ENCODE data around the gene BRICD5.

The BRICD5 gene

DNA sequence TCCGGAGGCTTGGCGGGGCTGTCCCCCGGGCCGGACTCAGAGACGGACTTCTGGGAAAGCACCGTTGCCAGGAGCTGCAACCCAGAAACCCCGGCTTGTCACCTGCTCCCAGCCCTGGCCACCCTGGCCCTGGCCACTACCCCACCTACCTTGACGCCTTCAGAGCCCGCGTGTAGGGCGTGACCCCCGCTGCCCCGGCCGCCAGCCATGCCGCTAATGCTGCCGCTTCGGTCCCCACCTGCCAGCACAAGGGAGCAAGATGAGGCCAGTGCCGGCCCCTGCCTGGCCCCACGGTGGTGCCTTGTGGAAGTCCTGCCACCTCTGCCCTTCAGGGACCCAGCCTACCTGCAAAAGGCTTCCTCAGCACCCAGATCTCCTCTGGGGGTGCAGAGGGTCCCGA, 25.7 kb downstream of the BRICD5 start:
- ChIA-PET POLR2A (interaction anchor here (1.2 kb wide), 1 partner anchor 30 kb away, joined by 3 read pairs; the partner anchor contains the start of gene TRAF7), CTCF (interaction anchor here (1.4 kb wide), 1 partner anchor 10 kb away, joined by 3 read pairs; no protein-coding TSS in a partner anchor)
- no peak for TF ChIP-seq CTCF (IDR thresholded peaks at IDR 0.05; ENCODE audit: insufficient read depth, low read length, missing control alignments)
- no peak overlapping the region for H3K4me3 ChIP-seq (ENCODE audit: low read depth, low read length)
- no peak for DNase-seq (ENCODE audit: low read depth, low spot score)

DNA sequence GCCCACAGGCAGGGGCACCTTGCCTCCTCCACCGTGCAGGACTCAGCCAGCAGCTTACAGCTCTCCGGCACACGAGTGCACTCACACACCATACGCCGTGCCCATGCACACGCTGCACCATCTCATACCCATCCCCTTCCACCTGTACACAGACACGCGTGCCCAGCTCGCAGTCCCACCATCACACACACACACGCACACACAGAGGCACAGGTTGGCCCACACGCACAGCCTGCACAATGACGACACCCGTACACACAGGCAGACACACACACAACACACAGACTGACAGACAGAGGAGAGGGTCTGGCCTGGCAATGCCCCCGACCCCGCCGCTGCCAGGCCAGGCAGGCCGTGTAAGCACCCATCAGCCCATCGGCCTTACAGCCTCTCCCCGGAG, 26.3 kb downstream of the BRICD5 start:
- no peak for DNase-seq (ENCODE audit: low read depth, low spot score)
- CTCF ChIA-PET = interaction anchor here (1.4 kb wide), 1 partner anchor 10 kb away, joined by 3 read pairs; no protein-coding TSS in a partner anchor
- H3K4me3 ChIP-seq (ENCODE audit: low read depth, low read length) = no peak overlapping the region
- no peak for TF ChIP-seq CTCF (IDR thresholded peaks at IDR 0.05; ENCODE audit: insufficient read depth, low read length, missing control alignments)
- POLR2A ChIA-PET = no interaction called here

GRCh38 chr16:2183671-2184070, 27.0 kb downstream of the BRICD5 start:
- CTCF ChIA-PET = no interaction called here
- TF ChIP-seq CTCF (IDR thresholded peaks at IDR 0.05; ENCODE audit: insufficient read depth, low read length, missing control alignments) = no peak
- POLR2A ChIA-PET = interaction anchor here (0.9 kb wide), 1 partner anchor 29 kb away, joined by 3 read pairs; no protein-coding TSS in a partner anchor
- no peak for DNase-seq (ENCODE audit: low read depth, low spot score)
- no peak overlapping the region for H3K4me3 ChIP-seq (ENCODE audit: low read depth, low read length)

DNA sequence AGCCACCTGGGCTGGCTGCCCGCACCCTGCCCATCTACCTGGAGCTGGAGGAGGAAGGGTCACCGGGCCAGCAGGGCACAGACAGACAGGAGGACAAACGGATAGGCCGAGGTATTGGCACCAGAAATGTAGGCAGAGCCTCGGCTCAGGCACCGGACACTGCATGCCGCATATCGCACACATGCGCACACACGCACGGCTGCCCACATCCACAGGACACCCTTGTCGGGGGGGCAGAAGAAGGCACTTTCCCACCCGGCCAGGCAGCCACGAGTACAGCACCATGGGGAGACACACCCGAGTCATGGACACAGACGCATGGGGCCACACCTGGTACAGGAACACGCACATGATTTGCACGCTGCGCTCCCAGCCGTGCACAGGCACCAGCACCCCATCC, 28.7 kb downstream of the BRICD5 start:
- POLR2A ChIA-PET = no interaction called here

GRCh38 chr16:2180962-2181923, 29.4 kb downstream of the BRICD5 start:
- ChIA-PET CTCF (no interaction called here), POLR2A (interaction anchor here (1.2 kb wide), 1 partner anchor 26 kb away, joined by 6 read pairs; the partner anchor contains the start of gene TRAF7)
- no peak overlapping the region for H3K4me3 ChIP-seq (ENCODE audit: low read depth, low read length)
- no peak for TF ChIP-seq CTCF (IDR thresholded peaks at IDR 0.05; ENCODE audit: insufficient read depth, low read length, missing control alignments)
- DNase-seq (ENCODE audit: low read depth, low spot score) = no peak

More for the DNA sequence above, 28.7 kb downstream of the BRICD5 start:
- DNase-seq (ENCODE audit: low read depth, low spot score) = no peak
- TF ChIP-seq CTCF (IDR thresholded peaks at IDR 0.05; ENCODE audit: insufficient read depth, low read length, missing control alignments) = no peak
- CTCF ChIA-PET = no interaction called here
- H3K4me3 ChIP-seq (ENCODE audit: low read depth, low read length) = no peak overlapping the region

DNA sequence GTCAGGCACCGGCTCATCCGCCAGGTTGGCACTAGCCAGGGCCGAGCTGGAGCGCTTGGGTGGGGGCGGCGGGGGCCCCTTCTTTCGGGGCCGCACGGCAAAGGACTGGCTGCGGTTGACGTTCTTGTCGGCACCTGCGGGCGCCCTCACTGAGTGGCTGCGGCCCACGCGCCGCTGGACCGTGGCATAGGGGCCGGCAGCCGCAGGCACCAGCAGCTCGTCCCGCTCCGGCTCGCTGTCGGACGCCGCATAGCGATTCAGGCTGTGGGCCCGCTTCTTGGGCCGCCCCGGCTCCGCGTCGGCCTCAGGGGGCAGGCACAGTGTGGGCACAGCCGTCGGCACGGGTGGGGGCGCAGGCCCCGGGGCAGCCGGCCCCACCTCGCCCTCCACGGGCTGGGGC, 30.2 kb downstream of the BRICD5 start:
- ChIA-PET CTCF (no interaction called here), POLR2A (interaction anchor here (1.2 kb wide), 1 partner anchor 25 kb away, joined by 6 read pairs; the partner anchor contains the start of gene TRAF7)
- H3K4me3 ChIP-seq (ENCODE audit: low read depth, low read length) = no peak overlapping the region

More for the DNA sequence above, 30.2 kb downstream of the BRICD5 start:
- TF ChIP-seq CTCF (IDR thresholded peaks at IDR 0.05; ENCODE audit: insufficient read depth, low read length, missing control alignments) = no peak
- no peak for DNase-seq (ENCODE audit: low read depth, low spot score)
